ENCODE results near the gene DOCK2. TPM values are rescaled to one million over a fixed set of nuclear protein-coding genes. Genes with fewer than 3 reads are reported as not detected.
"Not testable (repeated sequence)": the region's sequence is repeated elsewhere in the genome, so short reads cannot be mapped to it uniquely, and the experiment has no call there.

The DOCK2 gene
- total RNA-seq, 1 experiment from 2014 or later = not detected

GRCh38 chr5:169607882-169608281 is 29.2 kb upstream of the DOCK2 start:
- CTCF ChIA-PET = no interaction called here
- no TSS peak for BruUV-seq (replicated peaks)
- H3K9me3 Mint-ChIP-seq (ENCODE audit: low read depth, unreplicated experiment) = peaks cover 5% of the 10 kb centered on the region

DNA sequence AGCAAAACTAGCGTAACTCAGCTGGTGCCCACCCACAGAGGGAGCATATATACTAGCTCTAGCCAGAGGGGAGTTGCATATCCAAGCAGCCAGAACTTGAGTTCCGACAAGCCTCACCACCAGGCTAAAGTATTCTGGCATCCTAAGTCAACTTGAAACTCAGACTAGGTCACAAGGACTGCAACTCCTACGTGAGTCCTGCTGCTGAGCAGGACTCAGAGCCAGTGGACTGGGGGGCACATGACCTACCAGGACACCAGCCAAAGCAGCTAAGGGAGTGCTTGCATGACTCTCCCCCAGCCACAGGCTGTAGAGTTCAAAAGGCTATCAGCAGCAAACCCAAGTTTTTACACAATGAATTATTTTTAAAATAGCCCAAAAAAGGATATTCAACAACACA is 27.4 kb upstream of the DOCK2 start:
- TF ChIP-seq, protein P1, sequence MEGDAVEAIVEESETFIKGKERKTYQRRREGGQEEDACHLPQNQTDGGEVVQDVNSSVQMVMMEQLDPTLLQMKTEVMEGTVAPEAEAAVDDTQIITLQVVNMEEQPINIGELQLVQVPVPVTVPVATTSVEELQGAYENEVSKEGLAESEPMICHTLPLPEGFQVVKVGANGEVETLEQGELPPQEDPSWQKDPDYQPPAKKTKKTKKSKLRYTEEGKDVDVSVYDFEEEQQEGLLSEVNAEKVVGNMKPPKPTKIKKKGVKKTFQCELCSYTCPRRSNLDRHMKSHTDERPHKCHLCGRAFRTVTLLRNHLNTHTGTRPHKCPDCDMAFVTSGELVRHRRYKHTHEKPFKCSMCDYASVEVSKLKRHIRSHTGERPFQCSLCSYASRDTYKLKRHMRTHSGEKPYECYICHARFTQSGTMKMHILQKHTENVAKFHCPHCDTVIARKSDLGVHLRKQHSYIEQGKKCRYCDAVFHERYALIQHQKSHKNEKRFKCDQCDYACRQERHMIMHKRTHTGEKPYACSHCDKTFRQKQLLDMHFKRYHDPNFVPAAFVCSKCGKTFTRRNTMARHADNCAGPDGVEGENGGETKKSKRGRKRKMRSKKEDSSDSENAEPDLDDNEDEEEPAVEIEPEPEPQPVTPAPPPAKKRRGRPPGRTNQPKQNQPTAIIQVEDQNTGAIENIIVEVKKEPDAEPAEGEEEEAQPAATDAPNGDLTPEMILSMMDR (IDR thresholded peaks at IDR 0.05; ENCODE audit: unreplicated experiment) = no peak
- Mint-ChIP-seq H3K9me3 (ENCODE audit: low read depth, unreplicated experiment) (peaks cover 6% of the 10 kb centered on the region), H3K4me1 (ENCODE audit: low read depth, unreplicated experiment) (no peaks in the 10 kb centered on the region), H3K36me3 (ENCODE audit: insufficient read depth, unreplicated experiment) (no peaks in the 10 kb centered on the region), H3K27ac (ENCODE audit: unreplicated experiment) (no peak overlapping the region), H3K27me3 (ENCODE audit: unreplicated experiment) (no peaks in the 10 kb centered on the region), H3K4me3 (ENCODE audit: low read depth, unreplicated experiment) (no peak overlapping the region)
- no peak for DNase-seq
- intact Hi-C loops (cut with micrococcal nuclease; ENCODE audit: unreplicated experiment) = no loop called here
- BruUV-seq (replicated peaks) = no TSS peak
- CTCF ChIA-PET = no interaction called here

More at GRCh38 chr5:169607882-169608281, 29.2 kb upstream of the DOCK2 start:
- Mint-ChIP-seq H3K4me1 (ENCODE audit: low read depth, unreplicated experiment) (no peaks in the 10 kb centered on the region), H3K4me3 (ENCODE audit: low read depth, unreplicated experiment) (no peak overlapping the region), H3K27ac (ENCODE audit: unreplicated experiment) (no peak overlapping the region), H3K27me3 (ENCODE audit: unreplicated experiment) (no peaks in the 10 kb centered on the region), H3K36me3 (ENCODE audit: insufficient read depth, unreplicated experiment) (no peaks in the 10 kb centered on the region)
- TF ChIP-seq, protein P1 (IDR thresholded peaks at IDR 0.05; ENCODE audit: unreplicated experiment) = no peak
- intact Hi-C loops (cut with micrococcal nuclease; ENCODE audit: unreplicated experiment) = no loop called here
- no peak for DNase-seq

DNA sequence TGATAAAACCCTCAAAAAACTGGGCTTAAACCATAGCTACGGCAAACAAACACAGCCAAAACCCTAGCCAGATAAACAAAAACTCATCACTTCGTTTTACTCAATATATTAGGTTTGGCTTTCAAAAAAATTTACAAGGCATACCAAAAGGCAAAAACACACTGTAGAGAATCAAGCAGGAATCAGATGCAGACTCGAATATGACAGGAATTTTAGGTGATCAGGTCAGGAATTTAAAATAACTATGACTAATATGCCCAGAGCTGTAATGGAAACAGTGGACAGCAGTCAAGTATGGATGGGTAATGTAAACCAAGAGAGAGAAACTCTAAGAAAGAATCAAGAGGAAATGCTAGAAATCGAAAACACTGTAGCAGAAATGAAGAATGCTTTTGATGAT is 26.5 kb upstream of the DOCK2 start:
- Mint-ChIP-seq H3K27me3 (ENCODE audit: unreplicated experiment) (no peaks in the 10 kb centered on the region), H3K4me3 (ENCODE audit: low read depth, unreplicated experiment) (no peak overlapping the region), H3K9me3 (ENCODE audit: low read depth, unreplicated experiment) (peaks cover 6% of the 10 kb centered on the region), H3K27ac (ENCODE audit: unreplicated experiment) (no peak overlapping the region), H3K4me1 (ENCODE audit: low read depth, unreplicated experiment) (no peaks in the 10 kb centered on the region), H3K36me3 (ENCODE audit: insufficient read depth, unreplicated experiment) (no peaks in the 10 kb centered on the region)
- intact Hi-C loops (cut with micrococcal nuclease; ENCODE audit: unreplicated experiment) = no loop called here
- DNase-seq = no peak
- BruUV-seq (replicated peaks) = no TSS peak
- CTCF ChIA-PET = interaction anchor here (0.6 kb wide), 1 partner anchor 560 kb away, joined by 6 read pairs; no protein-coding TSS in a partner anchor
- TF ChIP-seq, protein P1 (IDR thresholded peaks at IDR 0.05; ENCODE audit: unreplicated experiment) = no peak

GRCh38 chr5:169615561-169615960 is 21.5 kb upstream of the DOCK2 start:
- Mint-ChIP-seq H3K9me3 (ENCODE audit: low read depth, unreplicated experiment) (peaks cover 12% of the 10 kb centered on the region), H3K27ac (ENCODE audit: unreplicated experiment) (no peak overlapping the region), H3K4me1 (ENCODE audit: low read depth, unreplicated experiment) (no peaks in the 10 kb centered on the region), H3K4me3 (ENCODE audit: low read depth, unreplicated experiment) (no peak overlapping the region), H3K27me3 (ENCODE audit: unreplicated experiment) (no peaks in the 10 kb centered on the region), H3K36me3 (ENCODE audit: insufficient read depth, unreplicated experiment) (no peaks in the 10 kb centered on the region)
- intact Hi-C loops (cut with micrococcal nuclease; ENCODE audit: unreplicated experiment) = no loop called here
- TF ChIP-seq, protein P1 (IDR thresholded peaks at IDR 0.05; ENCODE audit: unreplicated experiment) = no peak
- CTCF ChIA-PET = no interaction called here
- DNase-seq = no peak
- no TSS peak for BruUV-seq (replicated peaks)

GRCh38 chr5:169624307-169624706 is 12.8 kb upstream of the DOCK2 start:
- intact Hi-C loops (cut with micrococcal nuclease; ENCODE audit: unreplicated experiment); H3K27me3 Mint-ChIP-seq (ENCODE audit: unreplicated experiment); H3K27ac Mint-ChIP-seq (ENCODE audit: unreplicated experiment); H3K36me3 Mint-ChIP-seq (ENCODE audit: insufficient read depth, unreplicated experiment); DNase-seq; H3K4me1 Mint-ChIP-seq (ENCODE audit: low read depth, unreplicated experiment); CTCF ChIA-PET; BruUV-seq (replicated peaks); H3K4me3 Mint-ChIP-seq (ENCODE audit: low read depth, unreplicated experiment); H3K9me3 Mint-ChIP-seq (ENCODE audit: low read depth, unreplicated experiment): not testable (repeated sequence)

Data from Calu3 (cell line).